Measurements from ENCODE around the gene DEGS2.

The DEGS2 gene

DNA sequence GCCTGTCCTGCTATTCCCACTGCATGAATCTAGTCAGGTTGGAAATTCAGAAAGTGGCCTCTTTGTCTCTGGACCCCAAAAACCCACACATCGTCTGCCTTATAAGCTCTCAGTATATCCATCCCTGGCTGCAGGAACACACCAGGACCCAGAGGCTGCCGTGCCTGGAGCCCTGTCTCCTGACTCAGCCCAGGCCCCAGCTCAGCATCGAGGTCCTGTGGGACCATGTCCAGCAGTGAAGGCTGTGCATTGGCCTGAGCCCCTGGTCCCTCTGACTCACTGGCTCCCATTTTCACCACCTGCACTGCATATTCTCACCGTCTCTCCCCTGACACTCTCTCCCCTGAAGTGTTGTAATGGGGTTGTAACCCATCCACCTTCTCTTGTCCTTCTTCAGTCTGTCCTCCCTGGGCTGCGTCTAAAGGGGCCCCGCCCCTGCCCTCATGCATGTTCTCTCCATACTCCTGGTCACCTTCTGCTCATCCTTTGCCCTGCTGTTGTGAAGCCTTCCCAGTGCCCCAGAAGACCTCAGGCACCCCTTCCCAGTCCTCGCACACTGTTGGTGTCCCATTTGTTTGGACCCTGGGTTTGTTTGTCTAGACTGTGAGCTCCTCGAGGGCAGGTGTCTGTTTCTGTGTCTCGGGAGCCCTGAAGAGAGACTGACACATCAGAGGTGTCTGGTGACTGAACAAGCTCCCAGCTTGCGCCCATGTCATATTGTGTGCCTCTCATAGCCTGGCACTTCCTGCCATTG is 50.4 kb downstream of the DEGS2 start:
- DNase-seq (no peak), ATAC-seq (ENCODE audit: insufficient read depth, low read depth) (no peak)
- Histone ChIP-seq H3K4me3 (ENCODE audit: low read depth in 1 of 2, low read length in 2 of 2) (no peak overlapping the region), H3K27ac (ENCODE audit: low read length) (peak overlapping the region; percentile 63), H3K27me3 (ENCODE audit: insufficient read depth, low read length, poor library complexity) (no peaks in the 10 kb centered on the region), H3K4me1 (ENCODE audit: insufficient read depth, low read length) (peaks cover 34% of the 10 kb centered on the region), H3K4me2 (ENCODE audit: insufficient read depth, low read length) (no peak overlapping the region), H3K79me2 (ENCODE audit: insufficient read depth, low read length) (peaks cover 98% of the 10 kb centered on the region), H2AFZ (ENCODE audit: low read depth, low read length) (no peak overlapping the region), H3K36me3 (ENCODE audit: insufficient read depth, low read length) (peaks cover 97% of the 10 kb centered on the region), H3K9ac (ENCODE audit: low read depth, low read length) (no peak overlapping the region), H4K20me1 (ENCODE audit: insufficient read depth, low read length) (peaks cover 96% of the 10 kb centered on the region), H3K9me3 (ENCODE audit: insufficient read depth, low read length, severe bottlenecking) (no peaks in the 10 kb centered on the region)
- TF ChIP-seq EZH2 (IDR thresholded peaks at IDR 0.05; ENCODE audit: borderline replicate concordance, low read depth, low read length, severe bottlenecking): no peak
- TF ChIP-seq, protein P1, sequence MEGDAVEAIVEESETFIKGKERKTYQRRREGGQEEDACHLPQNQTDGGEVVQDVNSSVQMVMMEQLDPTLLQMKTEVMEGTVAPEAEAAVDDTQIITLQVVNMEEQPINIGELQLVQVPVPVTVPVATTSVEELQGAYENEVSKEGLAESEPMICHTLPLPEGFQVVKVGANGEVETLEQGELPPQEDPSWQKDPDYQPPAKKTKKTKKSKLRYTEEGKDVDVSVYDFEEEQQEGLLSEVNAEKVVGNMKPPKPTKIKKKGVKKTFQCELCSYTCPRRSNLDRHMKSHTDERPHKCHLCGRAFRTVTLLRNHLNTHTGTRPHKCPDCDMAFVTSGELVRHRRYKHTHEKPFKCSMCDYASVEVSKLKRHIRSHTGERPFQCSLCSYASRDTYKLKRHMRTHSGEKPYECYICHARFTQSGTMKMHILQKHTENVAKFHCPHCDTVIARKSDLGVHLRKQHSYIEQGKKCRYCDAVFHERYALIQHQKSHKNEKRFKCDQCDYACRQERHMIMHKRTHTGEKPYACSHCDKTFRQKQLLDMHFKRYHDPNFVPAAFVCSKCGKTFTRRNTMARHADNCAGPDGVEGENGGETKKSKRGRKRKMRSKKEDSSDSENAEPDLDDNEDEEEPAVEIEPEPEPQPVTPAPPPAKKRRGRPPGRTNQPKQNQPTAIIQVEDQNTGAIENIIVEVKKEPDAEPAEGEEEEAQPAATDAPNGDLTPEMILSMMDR (IDR thresholded peaks at IDR 0.05; ENCODE audit: borderline replicate concordance, extremely low read depth, low read length, poor library complexity, severe bottlenecking): no peak

DNA sequence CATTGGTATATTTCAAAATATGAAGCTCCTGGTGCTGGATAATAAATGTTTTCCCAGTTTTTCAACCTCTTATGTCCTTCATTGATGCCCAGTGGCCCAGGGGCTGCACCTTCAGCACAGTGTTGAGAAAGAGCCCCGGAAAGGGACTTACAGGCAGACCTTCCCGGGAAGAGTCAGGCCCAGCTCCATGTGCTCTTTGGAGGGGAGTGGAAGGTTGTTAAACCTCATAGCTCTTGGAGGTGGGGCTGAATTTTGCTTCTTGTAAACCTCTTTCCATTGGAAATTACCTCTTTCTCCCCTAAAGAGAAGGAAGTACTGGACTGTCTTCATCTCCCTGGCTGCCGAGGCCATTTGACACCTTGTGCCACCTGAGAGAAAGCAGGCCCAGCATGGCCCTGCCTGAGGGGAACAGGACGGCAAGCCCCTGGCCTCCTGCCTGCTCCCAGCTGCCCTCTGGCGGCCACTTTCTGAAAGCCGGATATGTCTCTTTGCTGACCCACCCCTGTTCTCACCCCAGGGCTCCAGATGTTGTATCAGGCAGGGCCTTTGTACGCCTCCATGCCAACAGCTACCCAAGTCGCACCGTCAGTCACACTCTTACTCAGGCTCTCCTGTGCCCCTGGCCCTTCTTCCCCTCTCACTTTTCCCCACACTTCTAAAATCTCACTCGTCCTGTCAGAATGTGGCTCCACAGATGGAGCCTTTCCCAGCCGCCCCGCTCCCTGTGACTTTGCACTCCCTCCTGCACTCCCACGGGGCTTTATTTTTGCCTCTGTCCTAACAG is 51.2 kb downstream of the DEGS2 start:
- peak; percentile 80 for DNase-seq
- Histone ChIP-seq H3K79me2 (ENCODE audit: insufficient read depth, low read length) (peaks cover 98% of the 10 kb centered on the region), H3K4me1 (ENCODE audit: insufficient read depth, low read length) (peaks cover 42% of the 10 kb centered on the region), H3K36me3 (ENCODE audit: insufficient read depth, low read length) (peaks cover 97% of the 10 kb centered on the region), H3K4me2 (ENCODE audit: insufficient read depth, low read length) (no peak overlapping the region), H3K27me3 (ENCODE audit: insufficient read depth, low read length, poor library complexity) (no peaks in the 10 kb centered on the region), H4K20me1 (ENCODE audit: insufficient read depth, low read length) (peaks cover 96% of the 10 kb centered on the region), H3K9ac (ENCODE audit: low read depth, low read length) (no peak overlapping the region), H3K27ac (ENCODE audit: low read length) (peak overlapping the region; percentile 63), H2AFZ (ENCODE audit: low read depth, low read length) (no peak overlapping the region), H3K4me3 (ENCODE audit: low read depth in 1 of 2, low read length in 2 of 2) (no peak overlapping the region), H3K9me3 (ENCODE audit: insufficient read depth, low read length, severe bottlenecking) (no peaks in the 10 kb centered on the region)
- peak; percentile 77 for ATAC-seq (ENCODE audit: insufficient read depth, low read depth)
- TF ChIP-seq, protein P1 (IDR thresholded peaks at IDR 0.05; ENCODE audit: borderline replicate concordance, extremely low read depth, low read length, poor library complexity, severe bottlenecking): peak; percentile 69
- TF ChIP-seq EZH2 (IDR thresholded peaks at IDR 0.05; ENCODE audit: borderline replicate concordance, low read depth, low read length, severe bottlenecking): no peak

DNA sequence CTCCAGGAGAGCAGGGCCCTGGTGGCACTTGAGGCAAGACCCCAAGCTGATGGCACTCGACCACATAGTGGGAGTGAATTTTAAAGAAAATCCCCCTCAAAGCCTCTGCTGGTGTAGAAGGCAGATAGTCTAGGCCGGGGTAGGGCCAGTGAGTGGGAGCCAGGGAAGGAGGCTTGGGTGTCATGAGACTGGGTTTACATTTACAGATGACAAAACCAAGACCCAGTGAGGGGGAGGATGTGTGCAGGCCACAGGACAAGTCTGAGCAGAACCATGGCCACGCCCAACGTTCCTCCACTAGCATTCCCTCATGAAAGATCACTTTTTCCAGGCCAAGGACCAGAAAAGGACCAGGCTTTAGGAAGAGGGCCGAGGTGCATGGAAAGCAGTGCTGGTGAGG is 52.2 kb downstream of the DEGS2 start:
- no peak overlapping the region for H3K4me2 ChIP-seq (ENCODE audit: insufficient read depth, low read length)

More for the DNA sequence above, 52.2 kb downstream of the DEGS2 start:
- TF ChIP-seq EZH2 (IDR thresholded peaks at IDR 0.05; ENCODE audit: borderline replicate concordance, low read depth, low read length, severe bottlenecking): no peak
- TF ChIP-seq, protein P1 (IDR thresholded peaks at IDR 0.05; ENCODE audit: borderline replicate concordance, extremely low read depth, low read length, poor library complexity, severe bottlenecking): no peak
- Histone ChIP-seq H3K9ac (ENCODE audit: low read depth, low read length) (no peak overlapping the region), H3K9me3 (ENCODE audit: insufficient read depth, low read length, severe bottlenecking) (no peaks in the 10 kb centered on the region), H2AFZ (ENCODE audit: low read depth, low read length) (no peak overlapping the region), H3K27me3 (ENCODE audit: insufficient read depth, low read length, poor library complexity) (no peaks in the 10 kb centered on the region), H3K4me1 (ENCODE audit: insufficient read depth, low read length) (peaks cover 50% of the 10 kb centered on the region), H3K79me2 (ENCODE audit: insufficient read depth, low read length) (peaks cover 98% of the 10 kb centered on the region), H4K20me1 (ENCODE audit: insufficient read depth, low read length) (peaks cover 95% of the 10 kb centered on the region), H3K4me3 (ENCODE audit: low read depth in 1 of 2, low read length in 2 of 2) (no peak overlapping the region), H3K36me3 (ENCODE audit: insufficient read depth, low read length) (peaks cover 97% of the 10 kb centered on the region), H3K27ac (ENCODE audit: low read length) (peak overlapping the region; percentile 63)
- DNase-seq: peak; percentile 33
- peak; percentile 14; the same call in 2 of the 3 replicates for ATAC-seq (ENCODE audit: insufficient read depth, low read depth)
